Activated gamma-delta T cell treated with Interleukin-2 at 50 U/mL for 16 hours (primary cell): ENCODE results near the gene SYN1.

Experiments used
- DNase-seq: peaks from one replicate; pipeline ENCODE4 v3.0.0-alpha.2; 2020

The SYN1 gene

GRCh38 chrX:47571215-47571614 is 48.4 kb downstream of the SYN1 start:
- no peak for DNase-seq

- no peak for DNase-seq
These were observed 48.9 kb downstream of the SYN1 start for GRCh38 chrX:47570794-47571193.

DNA sequence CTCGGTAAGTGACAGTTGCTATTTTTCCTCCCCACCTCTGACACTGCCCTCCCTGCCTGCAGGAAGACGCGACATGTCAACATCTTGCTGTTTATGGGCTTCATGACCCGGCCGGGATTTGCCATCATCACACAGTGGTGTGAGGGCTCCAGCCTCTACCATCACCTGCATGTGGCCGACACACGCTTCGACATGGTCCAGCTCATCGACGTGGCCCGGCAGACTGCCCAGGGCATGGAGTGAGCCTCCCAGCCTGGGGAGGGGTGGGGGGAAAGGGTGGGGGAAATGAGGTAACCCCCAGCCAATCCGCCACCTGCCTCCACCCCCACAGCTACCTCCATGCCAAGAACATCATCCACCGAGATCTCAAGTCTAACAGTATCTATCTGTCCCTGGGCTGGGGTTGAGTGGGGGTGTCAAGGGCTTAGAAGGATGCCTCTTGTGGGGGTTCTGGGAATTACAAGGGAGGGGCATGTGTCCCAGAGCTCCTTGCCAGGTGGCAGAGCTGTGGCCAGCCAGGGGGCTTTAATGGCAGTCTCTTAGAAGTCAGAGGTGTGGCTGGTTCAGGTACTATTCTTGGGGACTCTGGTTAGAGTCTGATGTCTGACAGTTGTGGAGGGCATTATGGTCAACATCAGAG is 50.9 kb downstream of the SYN1 start:
- DNase-seq = peak; percentile 39

DNA sequence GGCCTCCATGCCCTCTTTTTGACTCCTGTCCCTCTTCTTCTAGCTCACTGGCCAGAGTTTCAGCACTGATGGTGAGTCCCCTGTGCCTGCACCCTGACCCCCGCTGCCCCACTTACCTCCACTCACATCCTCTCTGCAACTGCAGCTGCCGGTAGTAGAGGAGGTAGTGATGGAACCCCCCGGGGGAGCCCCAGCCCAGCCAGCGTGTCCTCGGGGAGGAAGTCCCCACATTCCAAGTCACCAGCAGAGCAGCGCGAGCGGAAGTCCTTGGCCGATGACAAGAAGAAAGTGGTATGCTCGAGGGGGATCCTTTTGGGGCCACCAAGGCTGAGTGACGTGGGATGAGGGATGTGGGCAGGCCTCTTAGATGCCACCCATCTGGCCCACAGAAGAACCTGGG is 52.8 kb downstream of the SYN1 start:
- no peak for DNase-seq

DNA sequence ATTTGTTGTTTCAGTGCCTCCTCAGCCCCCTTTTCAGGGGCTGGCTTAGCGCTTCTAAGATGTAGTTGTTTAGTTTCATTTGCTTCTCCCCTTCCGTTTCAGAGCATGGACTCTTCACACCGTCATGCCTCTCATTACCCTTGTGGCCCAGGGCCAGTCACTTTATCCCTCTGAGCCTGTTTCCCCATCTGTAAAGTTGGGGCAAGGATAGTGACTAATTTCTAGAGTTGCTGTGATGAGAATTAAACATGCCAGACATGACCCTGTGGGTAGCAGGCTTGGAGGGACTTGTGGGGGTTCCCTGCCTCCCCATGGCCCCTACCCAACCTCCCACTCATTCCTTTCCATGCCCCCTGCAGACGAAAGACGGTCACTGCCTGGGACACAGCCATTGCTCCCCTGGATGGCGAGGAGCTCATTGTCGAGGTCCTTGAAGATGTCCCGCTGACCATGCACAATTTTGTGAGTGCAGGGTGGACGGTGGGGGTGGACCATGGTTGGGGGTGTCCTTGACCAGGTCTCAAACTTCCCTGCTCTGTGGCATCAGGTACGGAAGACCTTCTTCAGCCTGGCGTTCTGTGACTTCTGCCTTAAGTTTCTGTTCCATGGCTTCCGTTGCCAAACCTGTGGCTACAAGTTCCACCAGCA is 55.1 kb downstream of the SYN1 start:
- no peak for DNase-seq

DNA sequence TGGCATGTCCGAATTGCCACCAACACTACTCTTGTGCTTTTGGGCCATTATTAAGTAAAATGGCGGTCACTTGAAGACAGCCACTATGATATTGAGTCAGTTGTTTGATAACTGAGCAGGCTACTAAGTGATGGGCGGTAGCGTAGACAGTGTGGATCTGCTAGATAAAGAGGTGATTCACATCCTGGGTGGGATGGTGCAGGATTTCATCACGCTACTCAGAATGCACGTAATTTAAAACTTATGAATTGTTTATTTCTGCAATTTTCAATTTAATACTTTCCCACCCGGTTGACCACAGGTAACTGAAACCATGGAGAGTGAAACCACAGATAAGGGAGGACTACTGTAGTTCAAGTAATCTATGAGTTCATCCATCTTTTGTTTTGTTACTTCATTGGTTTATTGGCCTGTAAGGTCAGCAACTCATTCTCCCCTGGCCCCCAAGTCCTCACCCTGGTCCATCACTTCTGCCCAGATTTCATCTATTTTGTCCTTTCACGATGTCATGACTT is 55.8 kb downstream of the SYN1 start:
- no peak for DNase-seq

DNA sequence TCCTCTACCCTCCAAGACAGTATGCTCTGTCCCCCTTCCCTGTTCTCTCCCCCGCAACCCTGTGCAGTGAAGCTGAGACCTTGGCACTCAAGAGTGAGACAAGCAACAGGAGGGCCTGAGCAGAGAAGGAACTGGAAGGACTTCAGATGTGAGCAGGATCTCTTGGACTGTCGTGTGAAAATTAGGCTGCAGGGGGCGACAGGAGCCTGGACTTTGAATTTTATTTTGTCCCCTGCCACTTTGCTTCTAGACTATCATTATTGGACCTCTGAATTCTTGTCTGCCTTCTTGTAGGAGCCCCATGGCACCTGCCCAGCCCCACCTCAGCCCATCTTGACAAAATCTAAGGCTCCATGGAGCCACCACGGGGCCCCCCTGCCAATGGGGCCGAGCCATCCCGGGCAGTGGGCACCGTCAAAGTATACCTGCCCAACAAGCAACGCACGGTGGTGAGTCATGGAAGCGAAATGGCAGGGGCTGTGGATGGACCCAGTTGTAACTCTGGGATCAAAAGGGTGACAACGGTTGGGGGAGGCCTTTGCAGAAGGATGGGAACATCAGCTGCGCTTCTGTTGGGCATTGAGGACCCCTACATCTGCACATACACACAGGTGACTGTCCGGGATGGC is 56.9 kb downstream of the SYN1 start:
- no peak for DNase-seq

DNA sequence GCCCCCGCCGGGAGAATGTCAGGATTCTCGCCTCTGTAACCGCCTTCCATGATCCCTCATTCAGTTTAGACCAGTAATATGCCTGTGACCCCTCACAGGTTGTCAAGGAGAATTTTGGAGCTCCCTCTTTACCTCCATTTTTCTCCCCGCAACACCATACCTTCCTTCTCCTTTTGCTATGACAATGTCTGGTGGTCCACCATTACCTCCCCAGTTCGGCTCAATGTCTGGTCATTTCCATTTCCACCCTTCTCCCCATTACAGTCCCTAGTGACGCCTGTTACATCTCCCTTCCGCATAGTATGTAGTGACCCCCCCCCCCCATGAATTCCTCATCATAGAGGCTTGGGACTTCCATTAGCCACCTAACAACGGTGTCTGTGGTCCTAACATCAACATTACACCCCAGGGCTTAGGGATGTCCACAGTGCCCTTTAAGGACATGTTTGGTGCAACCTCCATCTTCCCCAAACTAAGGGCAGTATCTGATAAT is 58.0 kb downstream of the SYN1 start:
- no peak for DNase-seq

DNA sequence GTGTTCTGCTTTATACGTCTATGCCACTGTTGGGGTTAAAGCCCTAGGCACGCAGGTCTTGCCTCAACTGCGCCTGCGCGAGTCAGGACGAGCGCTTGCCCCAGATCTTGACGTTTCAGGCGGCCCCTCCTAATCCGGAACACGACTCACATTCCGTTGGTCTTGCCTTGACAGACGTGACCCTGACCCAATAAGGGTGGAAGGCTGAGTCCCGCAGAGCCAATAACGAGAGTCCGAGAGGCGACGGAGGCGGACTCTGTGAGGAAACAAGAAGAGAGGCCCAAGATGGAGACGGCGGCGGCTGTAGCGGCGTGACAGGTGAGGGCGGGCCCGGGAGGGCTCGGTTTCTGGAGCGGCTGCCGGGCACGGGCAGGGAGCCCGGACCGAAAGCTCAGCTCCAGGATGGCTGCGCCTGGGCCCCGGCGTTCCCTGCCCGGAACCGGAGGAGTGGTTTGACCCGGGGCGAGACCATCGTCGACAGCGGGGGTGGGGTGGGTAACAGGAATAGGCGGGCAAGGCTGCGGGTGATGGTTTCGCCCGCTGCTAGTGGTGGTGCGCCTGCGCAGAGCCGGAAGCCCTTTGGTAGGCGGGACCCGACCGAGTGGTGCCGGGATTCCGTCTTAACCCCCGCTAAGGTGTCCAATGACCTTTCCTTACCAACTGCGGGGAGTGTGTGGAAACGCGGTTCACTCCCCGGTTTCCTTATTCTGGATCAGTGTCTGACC is 58.6 kb downstream of the SYN1 start, which contains the start of gene ARAF:
Gene ARAF (plus strand): TSS at position 272 of the 725 bp plus-strand sequence. CDS start 1,763 bp downstream, outside the sequence.
- DNase-seq = peak; percentile 94

GRCh38 chrX:47560179-47560933 is 59.3 kb downstream of the SYN1 start:
- no peak for DNase-seq

DNA sequence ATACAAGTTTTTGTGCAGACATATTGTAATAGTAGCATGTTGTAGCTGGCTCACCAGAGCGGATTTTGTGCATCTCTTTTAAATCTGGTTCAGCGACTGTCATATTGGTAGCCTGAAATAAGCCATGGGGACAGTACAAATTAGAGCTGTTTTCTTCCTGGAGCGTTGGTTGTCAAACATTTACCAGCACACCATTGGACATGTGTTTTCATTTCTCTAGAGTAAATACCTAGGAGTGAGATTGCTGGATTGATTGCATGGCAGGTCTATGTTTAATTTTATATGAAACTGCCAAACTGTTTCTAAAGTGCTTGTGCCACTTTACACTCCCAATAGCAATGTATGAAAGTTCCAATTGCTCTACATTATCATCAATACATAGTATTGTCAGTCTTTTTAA is 61.2 kb downstream of the SYN1 start:
- no peak for DNase-seq

DNA sequence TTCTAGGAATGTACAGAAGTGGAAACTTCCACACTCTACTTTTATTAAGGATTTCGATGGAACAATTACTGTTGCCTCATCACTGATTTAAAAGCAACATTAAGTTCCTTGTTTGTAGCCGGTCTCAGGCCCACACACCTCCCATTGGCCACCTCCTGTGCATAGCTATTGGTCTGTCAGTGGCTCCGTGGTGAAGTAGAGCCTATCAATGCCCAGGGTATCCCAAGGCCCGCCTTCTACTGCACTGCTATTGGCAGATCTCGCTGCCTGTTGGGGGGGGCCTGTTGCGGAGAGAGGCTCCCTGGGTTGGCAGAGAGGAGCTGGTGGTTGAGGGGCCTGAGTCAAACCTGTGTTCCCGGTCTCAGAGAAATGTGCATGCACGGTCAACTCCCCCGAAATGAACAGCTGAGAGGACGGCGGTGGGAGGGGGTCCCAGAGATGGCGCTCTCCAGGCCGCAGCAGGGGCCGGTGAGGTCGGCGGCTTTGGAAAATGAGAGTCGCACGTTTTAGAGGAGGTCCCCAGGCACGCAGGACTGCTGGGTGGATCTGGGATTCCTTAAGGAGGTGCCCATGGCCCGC is 63.5 kb downstream of the SYN1 start:
- peak; percentile 80 for DNase-seq

DNA sequence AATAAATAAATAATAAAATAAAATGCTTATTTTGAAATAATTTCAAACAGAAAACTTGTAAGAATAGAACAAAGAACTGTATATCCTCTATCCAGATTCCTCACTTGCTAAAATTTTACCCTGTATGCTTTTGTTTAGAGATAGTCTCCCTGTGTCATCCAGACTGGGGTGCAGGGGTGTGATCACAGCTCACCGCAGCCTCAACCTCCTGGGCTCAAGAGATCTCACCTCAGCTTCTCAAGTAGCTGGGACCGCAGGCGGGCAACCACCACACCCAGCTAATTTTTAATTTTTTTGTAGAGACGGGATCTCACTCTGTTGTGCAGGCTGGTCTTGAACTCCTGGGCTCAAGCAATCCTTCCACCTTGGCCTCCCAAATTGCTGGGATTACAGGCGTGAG is 76.2 kb downstream of the SYN1 start:
- no peak for DNase-seq

DNA sequence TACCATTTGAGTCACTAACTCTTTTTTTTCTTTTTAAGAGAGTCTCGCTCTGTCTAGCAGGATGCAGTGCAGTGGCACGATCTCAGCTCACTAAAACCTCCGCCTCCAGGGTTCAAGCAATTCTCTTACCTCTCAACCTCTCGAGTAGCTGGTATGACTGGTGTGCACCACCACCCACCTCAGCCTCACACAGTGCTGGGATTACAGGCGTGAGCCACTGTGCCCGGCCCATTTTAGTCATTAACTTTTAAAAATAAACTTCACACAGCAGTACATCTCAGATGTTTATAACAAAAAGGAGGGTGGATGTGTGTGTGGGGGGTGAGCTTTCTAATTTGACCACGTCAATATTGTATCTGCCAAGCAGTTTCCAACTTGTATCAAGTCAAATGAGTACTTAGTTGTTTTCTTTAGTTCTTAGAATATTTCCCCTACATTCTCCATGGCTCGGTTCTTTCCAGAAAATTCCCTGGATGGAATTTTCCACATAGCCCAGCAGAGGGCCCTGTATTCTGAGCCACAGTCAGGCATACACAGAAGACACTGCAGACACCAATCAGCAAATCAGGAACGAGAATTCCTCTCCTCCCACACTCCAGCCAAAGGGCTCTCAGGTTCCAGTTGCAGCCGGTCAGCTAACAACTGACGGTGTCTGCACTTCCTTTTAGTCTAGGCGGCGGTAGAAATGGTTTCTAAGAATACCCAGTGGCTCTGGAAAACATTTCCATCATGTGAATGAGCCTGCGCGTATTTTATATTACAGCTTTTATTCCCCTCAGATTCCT is 78.7 kb downstream of the SYN1 start:
- no peak for DNase-seq

DNA sequence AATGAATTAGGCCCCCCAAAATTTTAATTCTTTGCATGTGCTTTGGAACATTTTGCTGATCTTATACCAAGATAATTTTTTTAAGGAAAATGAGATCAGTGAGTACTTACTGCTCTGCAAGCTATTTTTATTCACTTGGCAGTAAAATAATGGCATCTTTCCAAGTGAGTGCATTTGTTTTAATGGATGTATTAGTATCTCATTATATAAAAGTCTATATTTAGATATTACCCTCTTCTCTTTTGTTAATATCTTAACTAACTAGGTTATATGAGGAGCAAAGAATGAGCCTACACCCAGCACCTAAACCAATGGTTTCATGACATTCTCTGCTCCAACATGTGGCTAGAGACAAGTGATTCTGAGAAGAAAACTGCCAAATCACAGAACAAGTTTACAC is 79.8 kb downstream of the SYN1 start:
- DNase-seq = no peak

DNA sequence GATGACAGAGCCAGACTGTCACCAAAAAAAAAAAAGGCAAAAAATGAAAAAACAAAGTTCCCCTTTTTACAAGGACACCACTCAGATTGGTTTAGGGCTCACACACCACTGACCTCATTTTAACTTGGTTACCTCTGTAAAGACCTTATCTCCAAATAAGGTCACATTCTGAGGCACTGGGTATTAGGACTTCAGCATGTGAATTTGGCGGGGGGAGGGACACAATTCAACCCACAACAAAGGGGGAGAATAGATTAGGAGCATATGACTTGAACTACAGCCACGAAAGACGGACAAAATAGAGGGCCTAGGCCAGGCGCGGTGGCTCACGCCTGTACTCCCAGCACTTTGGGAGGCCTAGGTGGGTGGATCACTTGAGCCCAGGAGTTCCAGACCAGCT is 89.6 kb downstream of the SYN1 start:
- no peak for DNase-seq

DNA sequence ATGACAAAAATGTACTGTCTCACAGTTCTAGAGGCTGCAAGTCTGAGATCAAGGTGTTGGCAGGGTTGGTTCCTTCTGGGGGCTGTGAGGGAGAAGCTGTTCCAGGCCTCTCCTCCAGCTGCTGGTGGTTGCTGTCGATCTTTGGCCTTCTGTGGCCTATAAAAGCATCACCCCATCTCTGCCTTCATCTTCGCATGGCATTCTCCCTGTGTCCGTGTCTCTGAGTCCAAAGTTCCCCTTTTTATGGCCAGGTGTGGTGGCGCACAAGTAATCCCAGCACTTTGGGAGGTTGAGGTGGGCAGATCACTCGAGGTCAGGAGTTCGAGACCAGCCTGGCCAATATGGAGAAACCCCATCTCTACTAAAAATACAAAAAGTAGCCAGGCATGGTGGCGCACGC is 90.1 kb downstream of the SYN1 start:
- DNase-seq = no peak

DNA sequence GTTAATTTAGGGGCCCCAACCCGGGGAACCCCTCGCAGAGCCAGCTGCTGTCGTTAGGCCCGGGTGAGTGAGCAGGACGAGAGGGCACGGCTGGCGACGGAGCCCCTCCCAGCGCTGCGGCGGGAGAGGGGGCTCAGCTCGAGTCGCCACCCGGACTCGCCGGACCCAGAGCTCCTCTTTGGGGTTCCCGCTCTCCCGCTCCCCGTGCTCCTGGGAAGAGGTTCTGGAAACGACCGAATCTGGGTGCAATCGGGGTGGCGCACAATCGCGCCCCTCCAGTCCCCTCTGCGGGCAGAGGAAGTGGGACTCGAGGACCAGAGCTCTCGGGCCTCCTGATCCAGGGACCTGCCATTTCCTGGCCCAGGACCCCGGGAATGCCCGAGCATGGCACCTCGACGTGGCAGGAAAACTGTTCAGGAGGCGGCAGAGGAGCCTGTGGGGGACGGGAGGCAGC is 95.9 kb downstream of the SYN1 start:
- DNase-seq = no peak

GRCh38 chrX:47523297-47523696 is 96.4 kb downstream of the SYN1 start:
- peak; percentile 75 for DNase-seq
